Sciatic nerve (tissue), 2 donors: ENCODE data around the gene PARD3B. TPM values are rescaled to one million over a fixed set of nuclear protein-coding genes. Genes with fewer than 3 reads are reported as not detected.

Experiments used
- ATAC-seq: fragments of 200-7000 bp; cut with Tn5 transposase; one replicate; pipeline ENCODE4 v1.9.1; 2020; ENCODE audit warnings: mild to moderate bottlenecking, moderate library complexity
- DNase-seq: peaks from one replicate; pipeline ENCODE4 v3.0.0-alpha.2; 2020; ENCODE audit warnings: low spot score
- intact Hi-C: fragments of 100-400 bp; cut with DNase I; formaldehyde crosslinking; loops from one replicate; pipeline ENCODE4 v1.14.2; 2022
- total RNA-seq: library from RNA; stranded (reverse); fragmentation: NEBNext Ultra II Directional; extraction: Animal tissue kit (Norgen Biotek cat#: 25700); gene quantifications from one replicate; pipeline ENCODE4 v1.2.1, GENCODE V29; 2021
- donor health status: DM: no; HTN: no; CAD: no.
- donor health status: DM: no; HTN: no; CAD: no.

PARD3B gene
- total RNA-seq, 1 donor from 2014 or later, result 100 TPM

DNA sequence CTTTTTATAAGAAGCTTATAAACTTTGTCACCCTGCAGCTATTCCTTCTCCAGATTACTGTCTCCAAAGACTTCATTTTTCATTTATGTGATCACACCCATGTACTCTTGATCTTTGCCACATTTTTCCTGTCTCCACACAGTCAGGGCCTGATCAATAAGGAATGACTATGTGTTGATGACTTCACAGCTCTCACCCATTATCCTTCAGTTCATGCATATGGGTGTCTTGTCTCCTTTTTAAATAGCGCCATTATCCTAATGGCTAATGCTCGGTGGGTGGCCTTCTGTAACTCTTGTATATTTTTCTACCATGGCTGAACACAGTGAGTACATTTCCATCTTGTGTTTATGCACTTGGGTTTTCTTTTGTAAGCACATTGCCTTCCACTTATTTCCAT lies 801.4 kb downstream of the PARD3B start:
- DNase-seq, result no peak
- ATAC-seq, result no peak
- intact Hi-C loops, result no loop called here

DNA sequence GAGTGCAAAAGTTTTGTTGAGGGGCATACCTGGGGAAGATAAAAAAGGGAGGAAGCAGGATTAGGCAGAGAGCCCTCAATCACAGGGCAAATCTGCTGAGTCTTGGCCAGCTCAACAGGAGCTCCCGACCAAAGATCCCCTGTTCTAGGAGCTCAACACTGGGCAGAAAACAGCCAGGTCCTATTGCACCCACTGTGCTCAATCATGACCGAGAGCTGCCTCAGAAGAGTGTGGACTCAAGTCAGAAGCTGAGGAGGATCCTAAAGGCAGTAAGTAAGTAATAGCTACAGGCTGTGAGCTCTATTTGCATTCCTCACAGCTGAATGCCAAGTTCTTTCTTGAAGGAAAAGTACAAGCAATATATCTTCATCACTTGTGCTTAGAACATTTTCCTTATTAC lies 802.6 kb downstream of the PARD3B start:
- ATAC-seq, result no peak
- DNase-seq, result no peak
- intact Hi-C loops, result no loop called here

DNA sequence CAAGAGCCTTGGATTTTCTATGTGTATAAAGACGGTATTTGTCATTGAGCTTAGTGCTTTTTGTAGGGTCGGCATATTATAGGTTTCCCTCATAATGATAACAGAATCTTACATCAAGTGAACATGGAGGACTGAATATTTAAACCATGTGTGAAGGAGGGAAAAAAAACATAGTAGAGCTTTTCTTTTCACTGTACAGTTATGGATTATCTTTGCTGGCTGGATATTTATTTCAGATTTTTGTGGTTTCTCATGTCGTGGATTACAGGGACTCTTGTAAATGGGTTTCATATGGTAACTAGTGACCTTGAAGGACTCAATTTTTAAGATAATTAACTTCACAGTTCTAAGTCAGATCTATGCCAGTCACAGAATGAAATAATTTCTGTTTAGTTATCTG lies 806.8 kb downstream of the PARD3B start:
- no peak for DNase-seq
- no peak for ATAC-seq
- intact Hi-C loops, result no loop called here

DNA sequence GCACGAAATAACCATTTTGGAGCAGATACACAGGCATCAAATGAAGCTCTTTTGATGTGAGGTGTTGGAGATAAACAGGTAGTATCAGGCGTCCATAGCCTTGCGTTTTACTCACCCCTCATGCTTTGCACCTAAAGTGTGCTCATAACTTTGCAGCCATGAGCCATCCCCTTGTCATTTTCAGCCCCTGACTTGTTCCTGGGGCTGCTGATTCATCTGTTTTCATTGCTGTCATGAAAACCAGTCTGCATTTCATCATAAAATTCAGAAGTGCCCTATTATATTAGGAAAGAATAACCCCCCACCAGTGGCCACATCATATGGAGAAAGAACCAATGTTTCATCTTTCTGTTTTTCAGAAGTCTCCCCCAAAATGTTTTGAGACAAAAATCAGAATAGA lies 807.3 kb downstream of the PARD3B start:
- DNase-seq (no peak), ATAC-seq (no peak)
- intact Hi-C loops, result no loop called here

DNA sequence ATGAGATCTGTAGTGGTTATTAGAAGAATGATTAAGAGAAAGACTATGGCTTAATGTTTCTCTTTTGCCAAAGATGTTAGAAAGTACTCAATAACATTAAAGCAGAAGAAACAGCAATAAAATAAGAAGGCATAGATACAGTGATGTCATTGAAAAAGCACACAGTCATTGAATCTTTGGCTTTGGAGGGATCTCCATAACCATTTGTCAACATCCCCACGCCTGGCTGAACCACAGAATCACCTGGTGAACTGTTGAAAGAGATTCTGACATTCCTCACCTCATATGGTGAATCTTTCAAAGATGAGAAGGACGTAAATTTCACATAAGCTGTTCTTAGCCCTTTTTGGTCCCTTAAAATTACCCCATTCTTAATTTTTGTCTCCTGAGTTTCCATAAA lies 812.5 kb downstream of the PARD3B start:
- no peak for ATAC-seq
- intact Hi-C loops, result no loop called here
- no peak for DNase-seq

DNA sequence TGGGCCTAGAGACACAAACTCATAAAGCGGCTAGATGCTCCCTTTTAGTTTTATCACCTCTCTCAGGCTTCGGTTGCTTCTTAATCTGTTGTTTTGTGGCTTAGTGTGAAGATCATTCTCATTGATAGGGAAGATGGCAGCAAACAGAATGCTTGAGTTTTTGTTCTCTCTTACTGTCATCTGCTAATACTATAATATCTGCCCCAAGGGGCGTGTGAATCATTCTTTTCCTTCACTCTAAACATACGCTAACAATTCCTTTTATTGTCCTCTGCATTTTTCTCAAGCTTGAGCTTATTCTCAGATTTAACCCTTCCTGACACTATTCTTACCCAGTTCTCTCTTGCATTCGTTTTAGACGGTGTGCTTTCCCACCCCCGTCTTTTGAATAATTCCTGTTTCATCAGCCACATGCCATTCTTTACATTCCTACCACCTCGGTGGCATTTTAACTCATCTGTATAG lies 813.1 kb downstream of the PARD3B start:
- DNase-seq (no peak), ATAC-seq (no peak)
- intact Hi-C loops, result no loop called here

GRCh38 chr2:205361272-205361671 lies 816.0 kb downstream of the PARD3B start:
- intact Hi-C loops, result no loop called here
- no peak for ATAC-seq
- DNase-seq, result no peak

DNA sequence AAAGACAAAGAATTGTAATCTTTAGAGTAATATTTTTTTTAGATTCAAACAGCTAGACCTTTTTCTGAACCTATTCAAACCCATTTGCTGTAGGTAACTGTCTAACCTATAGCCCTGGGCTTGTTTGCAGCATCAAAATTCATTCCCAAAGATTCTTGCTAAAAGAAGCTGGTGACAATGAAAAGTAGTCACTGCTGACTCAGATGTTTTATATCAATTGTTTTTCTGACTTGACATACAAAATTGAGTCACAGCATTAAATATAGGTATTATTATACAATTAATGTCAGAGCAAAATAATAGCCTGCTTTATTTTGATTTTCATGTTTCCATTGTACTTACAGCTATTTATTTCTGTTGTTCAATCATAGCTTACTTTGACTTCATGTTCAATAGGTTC lies 816.7 kb downstream of the PARD3B start:
- intact Hi-C loops, result no loop called here
- ATAC-seq (no peak), DNase-seq (no peak)

GRCh38 chr2:205364261-205364660 lies 819.0 kb downstream of the PARD3B start:
- DNase-seq (no peak), ATAC-seq (no peak)
- intact Hi-C loops, result no loop called here

- peak; percentile 31 for ATAC-seq
These were observed 821.2 kb downstream of the PARD3B start for GRCh38 chr2:205366336-205367060.

DNA sequence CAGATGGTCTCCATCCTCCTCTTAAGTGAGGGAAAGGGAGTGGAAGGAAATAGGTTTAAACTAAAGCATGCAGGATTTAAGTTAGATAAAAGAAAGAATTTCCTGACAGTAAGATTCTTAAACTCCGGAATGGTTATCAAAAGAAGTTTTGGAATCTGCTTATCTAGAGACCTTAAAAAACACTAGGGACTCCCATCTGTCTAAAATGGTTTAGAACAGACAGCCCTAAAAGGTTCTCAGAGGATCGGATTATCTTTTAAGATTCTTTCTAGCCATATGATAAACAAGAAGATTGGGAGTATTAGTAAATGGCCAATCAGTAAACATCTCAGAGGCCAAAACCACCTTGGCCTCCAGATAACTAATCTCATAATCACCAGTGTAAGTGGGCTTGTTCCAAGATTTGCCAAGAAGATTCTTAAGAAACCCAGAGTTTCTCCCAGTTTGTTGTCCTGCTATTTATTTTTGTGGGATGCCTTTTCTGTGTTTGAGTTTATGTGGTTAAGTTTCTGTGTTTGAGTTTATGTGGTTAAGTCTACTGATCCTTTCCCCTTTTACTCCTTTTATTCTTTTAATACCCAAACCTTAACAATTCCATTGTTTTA lies 822.2 kb downstream of the PARD3B start:
- intact Hi-C loops, result no loop called here
- DNase-seq (no peak), ATAC-seq (no peak)

More at GRCh38 chr2:205366336-205367060, 821.2 kb downstream of the PARD3B start:
- intact Hi-C loops, result no loop called here
- DNase-seq, result no peak

- DNase-seq (no peak), ATAC-seq (peak; percentile 57)
- intact Hi-C loops, result no loop called here
These were observed 824.5 kb downstream of the PARD3B start for GRCh38 chr2:205369813-205370212.

DNA sequence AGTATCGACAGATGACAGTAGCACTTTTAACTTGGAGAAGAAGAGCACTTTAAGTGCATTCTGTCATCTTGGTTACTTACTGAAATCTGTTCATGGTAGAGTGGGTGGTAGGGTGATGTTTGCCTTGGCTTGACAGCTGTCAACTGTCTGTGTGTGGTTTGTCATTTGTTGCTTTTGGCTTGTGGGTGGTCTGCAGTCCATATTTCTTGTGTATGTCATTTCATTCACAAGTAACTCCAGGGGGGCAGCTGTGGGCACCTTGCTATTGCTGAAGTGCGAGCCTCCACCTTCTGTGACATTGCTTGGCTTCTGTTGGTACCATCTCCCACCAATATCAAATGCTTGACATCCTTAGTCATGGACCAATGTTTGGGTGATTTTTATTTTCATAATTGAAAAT lies 825.5 kb downstream of the PARD3B start:
- DNase-seq (no peak), ATAC-seq (no peak)
- intact Hi-C loops, result no loop called here

- no peak for ATAC-seq
- intact Hi-C loops, result no loop called here
- no peak for DNase-seq
These were observed 826.9 kb downstream of the PARD3B start for GRCh38 chr2:205372141-205372540.

- peak; percentile 93 for ATAC-seq
- intact Hi-C loops, result no loop called here
- DNase-seq, result no peak
These were observed 830.5 kb downstream of the PARD3B start for GRCh38 chr2:205375461-205376448.

GRCh38 chr2:205377324-205377723 lies 832.0 kb downstream of the PARD3B start:
- ATAC-seq (no peak), DNase-seq (no peak)
- intact Hi-C loops, result no loop called here

DNA sequence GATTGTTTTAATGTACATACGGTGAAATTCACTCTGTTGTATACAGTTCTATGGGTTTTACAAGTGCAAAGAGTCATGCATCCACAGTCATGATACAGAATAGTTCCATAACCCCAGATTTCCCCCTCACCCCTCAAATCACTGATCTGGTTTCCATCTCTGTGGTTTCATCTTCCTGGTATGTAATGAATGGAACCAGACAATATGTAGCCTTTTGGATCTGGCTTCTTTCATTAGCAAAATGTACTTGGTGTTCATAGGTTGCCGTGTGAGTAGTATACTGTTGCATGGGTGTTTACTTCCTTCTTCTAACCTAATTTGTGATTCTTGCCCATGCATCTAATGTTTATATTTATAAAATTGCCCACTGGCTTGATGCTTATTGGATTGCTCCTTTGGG lies 838.3 kb downstream of the PARD3B start:
- ATAC-seq, result no peak
- no peak for DNase-seq
- intact Hi-C loops, result no loop called here

DNA sequence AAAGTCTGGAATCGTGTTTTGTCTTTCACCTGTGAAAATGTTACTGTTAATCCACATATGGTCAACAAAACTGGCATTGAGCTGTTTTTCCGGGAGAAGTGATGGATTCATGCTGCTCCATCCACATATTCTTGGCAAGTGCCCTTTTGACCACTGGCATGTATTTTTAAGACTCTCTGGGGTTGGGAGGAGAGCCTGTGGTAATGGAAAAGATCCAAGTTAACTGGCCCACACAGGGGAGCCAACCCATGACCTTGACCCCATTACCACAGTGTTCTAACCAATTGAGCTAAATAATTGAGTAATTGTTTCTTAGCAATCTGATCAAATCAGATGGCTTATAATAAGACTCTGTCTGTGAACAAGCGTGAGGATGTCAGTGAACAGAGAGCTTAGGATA lies 840.8 kb downstream of the PARD3B start:
- ATAC-seq, result peak; percentile 79
- intact Hi-C loops, result no loop called here
- DNase-seq, result no peak

DNA sequence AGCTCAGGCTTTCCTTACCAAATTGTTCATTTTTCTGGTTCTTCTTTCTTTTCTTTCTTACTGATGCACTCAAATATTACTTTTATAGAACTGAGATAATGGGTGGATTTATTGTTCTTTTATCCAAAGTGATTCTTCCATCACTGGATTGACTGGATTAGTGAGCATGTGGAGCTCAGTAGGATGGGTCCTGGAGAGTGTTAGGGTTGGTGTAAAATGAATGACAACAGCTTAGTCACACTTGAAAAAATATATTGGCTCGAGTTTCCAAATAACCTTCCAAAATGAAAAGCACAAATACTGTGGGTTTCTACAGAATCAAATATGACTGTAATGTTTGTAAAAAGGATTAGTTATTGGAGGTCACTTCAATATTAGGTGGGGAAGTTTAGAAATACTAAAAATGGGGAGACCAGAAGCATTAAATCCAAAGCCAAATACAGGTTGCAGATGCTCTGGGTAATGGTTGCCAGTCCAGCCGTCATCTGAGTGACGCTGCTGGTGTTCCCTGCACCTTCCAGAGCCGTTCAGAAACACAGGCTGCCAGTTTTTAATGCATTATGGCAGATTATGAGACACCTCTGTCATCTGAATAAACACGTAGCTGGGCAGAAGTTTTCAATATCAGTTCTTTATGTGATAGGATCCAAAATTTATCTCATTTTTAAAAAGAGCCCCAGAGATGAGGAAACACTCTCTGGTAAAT lies 842.2 kb downstream of the PARD3B start:
- intact Hi-C loops, result no loop called here
- DNase-seq (no peak), ATAC-seq (no peak)
